ENCODE data around the gene IL26.

IL26 gene

GRCh38 chr12:68252077-68252476 is 26.5 kb upstream of the IL26 start:
- no peak overlapping the region for H3K4me3 Mint-ChIP-seq
- H3K27me3 Mint-ChIP-seq (ENCODE audit: low read depth), result peaks cover 40% of the 10 kb centered on the region
- H3K4me1 Mint-ChIP-seq (ENCODE audit: low read depth), result peaks cover 12% of the 10 kb centered on the region
- no peak overlapping the region for H3K27ac Mint-ChIP-seq
- peaks cover 9% of the 10 kb centered on the region for H3K36me3 Mint-ChIP-seq (ENCODE audit: low read depth)
- no peaks in the 10 kb centered on the region for H3K9me3 Mint-ChIP-seq

GRCh38 chr12:68250454-68250853 is 24.8 kb upstream of the IL26 start:
- no peak overlapping the region for H3K4me3 Mint-ChIP-seq
- H3K9me3 Mint-ChIP-seq, result peaks cover 4% of the 10 kb centered on the region
- H3K4me1 Mint-ChIP-seq (ENCODE audit: low read depth), result peaks cover 14% of the 10 kb centered on the region
- peaks cover 49% of the 10 kb centered on the region for H3K27me3 Mint-ChIP-seq (ENCODE audit: low read depth)
- H3K36me3 Mint-ChIP-seq (ENCODE audit: low read depth), result peaks cover 12% of the 10 kb centered on the region
- no peak overlapping the region for H3K27ac Mint-ChIP-seq

GRCh38 chr12:68247785-68248184 is 22.2 kb upstream of the IL26 start:
- no peak overlapping the region for H3K4me3 Mint-ChIP-seq
- H3K4me1 Mint-ChIP-seq (ENCODE audit: low read depth), result peaks cover 22% of the 10 kb centered on the region
- H3K9me3 Mint-ChIP-seq, result peaks cover 13% of the 10 kb centered on the region
- H3K27me3 Mint-ChIP-seq (ENCODE audit: low read depth), result peaks cover 36% of the 10 kb centered on the region
- no peak overlapping the region for H3K27ac Mint-ChIP-seq
- peaks cover 16% of the 10 kb centered on the region for H3K36me3 Mint-ChIP-seq (ENCODE audit: low read depth)

- peaks cover 21% of the 10 kb centered on the region for H3K27me3 Mint-ChIP-seq (ENCODE audit: low read depth)
- no peak overlapping the region for H3K4me3 Mint-ChIP-seq
- H3K36me3 Mint-ChIP-seq (ENCODE audit: low read depth), result peaks cover 20% of the 10 kb centered on the region
- no peak overlapping the region for H3K27ac Mint-ChIP-seq
- H3K9me3 Mint-ChIP-seq, result peaks cover 21% of the 10 kb centered on the region
- peaks cover 29% of the 10 kb centered on the region for H3K4me1 Mint-ChIP-seq (ENCODE audit: low read depth)
Observed at GRCh38 chr12:68246350-68246749, 20.7 kb upstream of the IL26 start.

- Mint-ChIP-seq H3K9me3 (peaks cover 21% of the 10 kb centered on the region), H3K4me1 (ENCODE audit: low read depth) (peaks cover 34% of the 10 kb centered on the region), H3K4me3 (no peak overlapping the region), H3K27ac (peak overlapping the region; percentile 16), H3K36me3 (ENCODE audit: low read depth) (peaks cover 22% of the 10 kb centered on the region), H3K27me3 (ENCODE audit: low read depth) (peaks cover 17% of the 10 kb centered on the region)
Observed at GRCh38 chr12:68245180-68246021, 19.8 kb upstream of the IL26 start.

- Mint-ChIP-seq H3K27me3 (ENCODE audit: low read depth) (peaks cover 8% of the 10 kb centered on the region), H3K27ac (no peak overlapping the region), H3K4me1 (ENCODE audit: low read depth) (peaks cover 48% of the 10 kb centered on the region), H3K36me3 (ENCODE audit: low read depth) (peaks cover 19% of the 10 kb centered on the region), H3K4me3 (no peak overlapping the region), H3K9me3 (peaks cover 23% of the 10 kb centered on the region)
Observed at GRCh38 chr12:68242777-68243176, 17.2 kb upstream of the IL26 start.

- Mint-ChIP-seq H3K36me3 (ENCODE audit: low read depth) (peaks cover 17% of the 10 kb centered on the region), H3K27me3 (ENCODE audit: low read depth) (no peaks in the 10 kb centered on the region), H3K4me1 (ENCODE audit: low read depth) (peaks cover 60% of the 10 kb centered on the region), H3K9me3 (peaks cover 20% of the 10 kb centered on the region), H3K27ac (peak overlapping the region; percentile 97), H3K4me3 (peak overlapping the region; percentile 72)
Observed at GRCh38 chr12:68240975-68241374, 15.4 kb upstream of the IL26 start.

GRCh38 chr12:68240079-68240478 is 14.5 kb upstream of the IL26 start:
- H3K27me3 Mint-ChIP-seq (ENCODE audit: low read depth), result no peaks in the 10 kb centered on the region
- H3K4me1 Mint-ChIP-seq (ENCODE audit: low read depth), result peaks cover 64% of the 10 kb centered on the region
- H3K36me3 Mint-ChIP-seq (ENCODE audit: low read depth), result peaks cover 17% of the 10 kb centered on the region
- H3K27ac Mint-ChIP-seq, result peak overlapping the region; percentile 97
- peaks cover 20% of the 10 kb centered on the region for H3K9me3 Mint-ChIP-seq
- peak overlapping the region; percentile 9 for H3K4me3 Mint-ChIP-seq

GRCh38 chr12:68239309-68239982 is 13.8 kb upstream of the IL26 start:
- H3K4me1 Mint-ChIP-seq (ENCODE audit: low read depth), result peaks cover 69% of the 10 kb centered on the region
- peaks cover 20% of the 10 kb centered on the region for H3K9me3 Mint-ChIP-seq
- H3K36me3 Mint-ChIP-seq (ENCODE audit: low read depth), result peaks cover 17% of the 10 kb centered on the region
- peak overlapping the region; percentile 9 for H3K4me3 Mint-ChIP-seq
- peak overlapping the region; percentile 97 for H3K27ac Mint-ChIP-seq
- no peaks in the 10 kb centered on the region for H3K27me3 Mint-ChIP-seq (ENCODE audit: low read depth)

- H3K4me1 Mint-ChIP-seq (ENCODE audit: low read depth), result peaks cover 78% of the 10 kb centered on the region
- H3K4me3 Mint-ChIP-seq, result peak overlapping the region; percentile 19
- H3K27ac Mint-ChIP-seq, result peak overlapping the region; percentile 98
Observed at GRCh38 chr12:68237619-68238018, 12.0 kb upstream of the IL26 start.

GRCh38 chr12:68237078-68237477 is 11.5 kb upstream of the IL26 start:
- Mint-ChIP-seq H3K27ac (peak overlapping the region; percentile 98), H3K4me1 (ENCODE audit: low read depth) (peaks cover 77% of the 10 kb centered on the region)

More at GRCh38 chr12:68237619-68238018, 12.0 kb upstream of the IL26 start:
- Mint-ChIP-seq H3K9me3 (peaks cover 9% of the 10 kb centered on the region), H3K27me3 (ENCODE audit: low read depth) (no peaks in the 10 kb centered on the region), H3K36me3 (ENCODE audit: low read depth) (peaks cover 12% of the 10 kb centered on the region)

GRCh38 chr12:68236421-68237059 is 10.9 kb upstream of the IL26 start:
- peak overlapping the region; percentile 98 for H3K27ac Mint-ChIP-seq
- H3K36me3 Mint-ChIP-seq (ENCODE audit: low read depth), result peaks cover 8% of the 10 kb centered on the region
- H3K4me3 Mint-ChIP-seq, result peak overlapping the region; percentile 84
- H3K9me3 Mint-ChIP-seq, result peaks cover 3% of the 10 kb centered on the region
- H3K27me3 Mint-ChIP-seq (ENCODE audit: low read depth), result no peaks in the 10 kb centered on the region
- H3K4me1 Mint-ChIP-seq (ENCODE audit: low read depth), result peaks cover 75% of the 10 kb centered on the region

More at GRCh38 chr12:68237078-68237477, 11.5 kb upstream of the IL26 start:
- peak overlapping the region; percentile 84 for H3K4me3 Mint-ChIP-seq
- H3K9me3 Mint-ChIP-seq, result peaks cover 4% of the 10 kb centered on the region
- peaks cover 9% of the 10 kb centered on the region for H3K36me3 Mint-ChIP-seq (ENCODE audit: low read depth)
- H3K27me3 Mint-ChIP-seq (ENCODE audit: low read depth), result no peaks in the 10 kb centered on the region

- peak overlapping the region; percentile 58 for H3K27ac Mint-ChIP-seq
- H3K36me3 Mint-ChIP-seq (ENCODE audit: low read depth), result peaks cover 8% of the 10 kb centered on the region
- peak overlapping the region; percentile 23 for H3K4me3 Mint-ChIP-seq
- H3K4me1 Mint-ChIP-seq (ENCODE audit: low read depth), result peaks cover 73% of the 10 kb centered on the region
- peaks cover 3% of the 10 kb centered on the region for H3K9me3 Mint-ChIP-seq
- no peaks in the 10 kb centered on the region for H3K27me3 Mint-ChIP-seq (ENCODE audit: low read depth)
Observed at GRCh38 chr12:68235576-68235975, 10.0 kb upstream of the IL26 start.

- peaks cover 66% of the 10 kb centered on the region for H3K4me1 Mint-ChIP-seq (ENCODE audit: low read depth)
- H3K36me3 Mint-ChIP-seq (ENCODE audit: low read depth), result peaks cover 10% of the 10 kb centered on the region
- peaks cover 3% of the 10 kb centered on the region for H3K9me3 Mint-ChIP-seq
- no peak overlapping the region for H3K4me3 Mint-ChIP-seq
- no peaks in the 10 kb centered on the region for H3K27me3 Mint-ChIP-seq (ENCODE audit: low read depth)
- H3K27ac Mint-ChIP-seq, result peak overlapping the region; percentile 36
Observed at GRCh38 chr12:68234140-68234539, 8.5 kb upstream of the IL26 start.
